Smooth muscle cell (in vitro differentiated cells): ENCODE data around the gene OSBPL5. TPM values are rescaled to one million over a fixed set of nuclear protein-coding genes. Genes with fewer than 3 reads are reported as not detected.

Experiments
- DNase-seq: peaks from one replicate; lab custom pipeline; 2025; ENCODE audit not compliant: unreplicated experiment; lab: John Stamatoyannopoulos, UW
- H2AFZ ChIP-seq: fragments of 200-600 bp; sonication (generic); 2 replicates; pipeline ENCODE4 v1.6.0; 2016; ENCODE audit warnings: antibody characterized with exemption, low read depth, mild to moderate bottlenecking
- H3F3A ChIP-seq: fragments of 200-600 bp; sonication (generic); 2 replicates; pipeline ENCODE4 v1.6.0; 2017; ENCODE audit warnings: antibody characterized with exemption, low read depth
- H3K27ac ChIP-seq: fragments of 200-600 bp; sonication (generic); 2 replicates; pipeline ENCODE4 v1.5.1; 2016; ENCODE audit warnings: low read depth, mild to moderate bottlenecking
- H3K27me3 ChIP-seq: fragments of 200-600 bp; sonication (generic); 2 replicates; pipeline ENCODE4 v1.6.1; 2016; ENCODE audit warnings: low read depth, mild to moderate bottlenecking
- H3K36me3 ChIP-seq: fragments of 200-600 bp; sonication (generic); 2 replicates; pipeline ENCODE4 v1.5.1; 2016; ENCODE audit warnings: low read depth
- H3K4me1 ChIP-seq: fragments of 200-600 bp; sonication (generic); 2 replicates; pipeline ENCODE4 v1.5.1; 2016; ENCODE audit warnings: low read depth
- H3K4me2 ChIP-seq: fragments of 200-600 bp; sonication (generic); 2 replicates; pipeline ENCODE4 v1.6.0; 2016; ENCODE audit warnings: mild to moderate bottlenecking
- H3K4me3 ChIP-seq: fragments of 200-600 bp; sonication (generic); 2 replicates; pipeline ENCODE4 v1.5.1; 2016; ENCODE audit warnings: mild to moderate bottlenecking
- H3K79me2 ChIP-seq: fragments of 200-600 bp; sonication (generic); 2 replicates; pipeline ENCODE4 v1.6.0; 2016; ENCODE audit warnings: low read depth, mild to moderate bottlenecking
- H3K9ac ChIP-seq: fragments of 200-600 bp; sonication (generic); 2 replicates; pipeline ENCODE4 v1.6.0; 2016; ENCODE audit warnings: low read depth
- H3K9me3 ChIP-seq: fragments of 200-600 bp; sonication (generic); replicated peaks from 2 replicates; pipeline ENCODE4 v1.5.1; 2016; ENCODE audit warnings: low read depth
- H4K20me1 ChIP-seq: fragments of 200-600 bp; sonication (generic); 2 replicates; pipeline ENCODE4 v1.6.0; 2016; ENCODE audit warnings: low read depth
- WGBS: methylation state at CpG from one replicate; pipeline ENCODE4 v1.1.7; 2016; ENCODE audit warnings: low lambda C conversion rate; 5-methylcytosine and 5-hydroxymethylcytosine counted together
- polyA plus RNA-seq: library from polyadenylated mRNA; unstranded; fragments of >200 nt; fragmentation: Nextera tagmentation; extraction: Ambion mirVana; gene quantifications from 2 replicates; pipeline ENCODE4 v1.2.1, GENCODE V29; 2016
- total RNA-seq: library from RNA; depleted of rRNA; stranded (reverse); fragments of >200 nt; gene quantifications from 2 replicates; pipeline ENCODE4 v1.2.3, GENCODE V29; 2014
- TF ChIP-seq, protein P1 (sequence below): fragments of 200-600 bp; sonication (generic); IDR thresholded peaks from 2 replicates; pipeline ENCODE4 v1.5.1; 2017; ENCODE audit warnings: borderline replicate concordance, mild to moderate bottlenecking, antibody characterized with exemption; ENCODE audit not compliant: insufficient read depth, poor library complexity, severe bottlenecking

The OSBPL5 gene
- total and polyA plus RNA-seq, 2 experiments from 2014 or later, result 27.3 to 43.4 TPM

DNA sequence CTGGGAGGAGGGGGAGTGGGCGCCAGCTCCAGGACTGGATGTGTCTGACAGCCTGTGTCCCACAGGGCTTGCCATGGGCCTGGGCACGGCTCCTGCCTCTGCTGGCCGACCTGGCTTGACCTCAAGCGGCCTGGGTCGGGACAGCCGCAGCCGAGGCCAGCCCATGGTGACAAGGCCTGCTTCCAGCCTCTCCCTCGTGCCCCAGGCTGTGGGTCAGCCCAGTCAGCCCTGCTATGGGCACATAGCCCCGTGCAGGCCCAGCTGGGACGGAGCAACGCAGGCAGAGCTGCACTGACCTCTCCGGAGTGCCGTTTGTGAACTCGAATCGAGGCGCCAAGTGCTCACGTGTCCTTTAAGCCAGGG, 17.9 kb downstream of the OSBPL5 start:
- Histone ChIP-seq H3K9ac (no peak overlapping the region), H3K9me3 (no peaks in the 10 kb centered on the region), H3K36me3 (no peaks in the 10 kb centered on the region), H3F3A (no peaks in the 10 kb centered on the region), H3K4me2 (peak overlapping the region; percentile 71), H3K4me3 (no peak overlapping the region), H2AFZ (no peak overlapping the region), H3K4me1 (peaks cover 10% of the 10 kb centered on the region), H4K20me1 (peaks cover 98% of the 10 kb centered on the region), H3K27ac (peak overlapping the region; percentile 54), H3K27me3 (no peaks in the 10 kb centered on the region), H3K79me2 (peaks cover 82% of the 10 kb centered on the region)
- TF ChIP-seq, protein P1, sequence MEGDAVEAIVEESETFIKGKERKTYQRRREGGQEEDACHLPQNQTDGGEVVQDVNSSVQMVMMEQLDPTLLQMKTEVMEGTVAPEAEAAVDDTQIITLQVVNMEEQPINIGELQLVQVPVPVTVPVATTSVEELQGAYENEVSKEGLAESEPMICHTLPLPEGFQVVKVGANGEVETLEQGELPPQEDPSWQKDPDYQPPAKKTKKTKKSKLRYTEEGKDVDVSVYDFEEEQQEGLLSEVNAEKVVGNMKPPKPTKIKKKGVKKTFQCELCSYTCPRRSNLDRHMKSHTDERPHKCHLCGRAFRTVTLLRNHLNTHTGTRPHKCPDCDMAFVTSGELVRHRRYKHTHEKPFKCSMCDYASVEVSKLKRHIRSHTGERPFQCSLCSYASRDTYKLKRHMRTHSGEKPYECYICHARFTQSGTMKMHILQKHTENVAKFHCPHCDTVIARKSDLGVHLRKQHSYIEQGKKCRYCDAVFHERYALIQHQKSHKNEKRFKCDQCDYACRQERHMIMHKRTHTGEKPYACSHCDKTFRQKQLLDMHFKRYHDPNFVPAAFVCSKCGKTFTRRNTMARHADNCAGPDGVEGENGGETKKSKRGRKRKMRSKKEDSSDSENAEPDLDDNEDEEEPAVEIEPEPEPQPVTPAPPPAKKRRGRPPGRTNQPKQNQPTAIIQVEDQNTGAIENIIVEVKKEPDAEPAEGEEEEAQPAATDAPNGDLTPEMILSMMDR, result no peak
- no peak for DNase-seq
- 89% methylated on average over 11 of the region's 17 CpGs for WGBS

DNA sequence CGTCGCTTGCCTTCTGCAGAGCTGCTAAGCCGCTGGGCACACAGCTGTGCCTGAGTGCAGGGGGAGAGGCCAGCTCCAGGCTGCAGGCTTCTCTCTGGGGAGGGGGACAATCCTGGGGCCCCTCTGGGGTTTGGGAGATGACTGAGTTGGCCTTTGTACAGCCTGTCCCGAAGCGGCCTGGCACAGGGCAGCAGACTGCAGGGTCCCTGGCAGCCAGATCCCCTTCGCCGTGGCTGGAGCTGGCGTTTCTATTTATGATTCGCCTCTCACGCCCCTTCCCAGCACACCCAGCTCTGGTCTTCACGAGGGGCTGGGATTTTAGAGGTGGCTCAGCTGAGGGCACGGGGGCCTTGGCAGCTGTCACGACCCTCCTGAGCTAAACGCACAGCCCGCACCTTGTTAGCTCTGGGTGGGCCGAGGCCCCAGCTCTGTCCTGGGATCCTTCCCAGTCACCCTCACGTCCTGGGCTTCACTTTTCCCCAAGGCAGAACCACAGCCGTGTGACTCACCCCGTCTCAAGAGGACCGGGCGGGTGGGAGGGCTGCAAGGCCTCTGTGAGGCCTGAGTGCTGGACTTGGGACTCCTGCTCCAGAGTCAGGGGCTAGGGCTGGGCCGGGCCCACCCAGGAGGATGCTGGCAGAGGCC, 18.4 kb downstream of the OSBPL5 start:
- TF ChIP-seq, protein P1, result no peak
- H3K4me1 ChIP-seq, result peaks cover 10% of the 10 kb centered on the region
- H3K9ac ChIP-seq, result no peak overlapping the region
- no peak for DNase-seq
- peaks cover 82% of the 10 kb centered on the region for H3K79me2 ChIP-seq
- no peaks in the 10 kb centered on the region for H3K27me3 ChIP-seq
- peak overlapping the region; percentile 71 for H3K4me2 ChIP-seq
- 30% methylated on average over 15 of the region's 22 CpGs for WGBS
- H2AFZ ChIP-seq, result no peak overlapping the region
- no peaks in the 10 kb centered on the region for H3K9me3 ChIP-seq
- H4K20me1 ChIP-seq, result peaks cover 98% of the 10 kb centered on the region
- no peak overlapping the region for H3K4me3 ChIP-seq
- no peaks in the 10 kb centered on the region for H3F3A ChIP-seq
- peak overlapping the region; percentile 54 for H3K27ac ChIP-seq
- no peaks in the 10 kb centered on the region for H3K36me3 ChIP-seq

DNA sequence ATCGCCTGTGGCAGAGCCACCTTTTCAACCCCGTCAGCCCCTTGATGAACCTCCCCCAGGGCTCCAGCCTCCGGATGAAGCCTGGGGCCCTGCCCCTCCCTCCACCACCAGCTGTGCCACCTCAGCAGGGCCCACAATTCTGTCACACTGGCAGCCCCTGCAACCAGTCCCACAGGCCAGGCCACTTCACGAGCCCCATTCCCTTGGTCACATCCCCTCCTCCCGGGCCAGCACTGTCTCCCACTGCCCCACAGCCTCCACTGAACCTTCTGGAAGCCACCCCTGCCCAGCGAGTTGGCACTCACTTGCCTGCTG, 19.9 kb downstream of the OSBPL5 start:
- peaks cover 76% of the 10 kb centered on the region for H3K79me2 ChIP-seq
- no peaks in the 10 kb centered on the region for H3F3A ChIP-seq
- peaks cover 98% of the 10 kb centered on the region for H4K20me1 ChIP-seq
- no peak for DNase-seq
- H3K27ac ChIP-seq, result no peak overlapping the region
- H2AFZ ChIP-seq, result no peak overlapping the region
- TF ChIP-seq, protein P1, result no peak
- no peak overlapping the region for H3K4me3 ChIP-seq
- H3K4me2 ChIP-seq, result no peak overlapping the region
- H3K9me3 ChIP-seq, result no peaks in the 10 kb centered on the region
- H3K36me3 ChIP-seq, result no peaks in the 10 kb centered on the region
- 87% methylated on average over 6 of the region's 6 CpGs for WGBS
- no peak overlapping the region for H3K9ac ChIP-seq
- peaks cover 10% of the 10 kb centered on the region for H3K4me1 ChIP-seq
- H3K27me3 ChIP-seq, result no peaks in the 10 kb centered on the region

DNA sequence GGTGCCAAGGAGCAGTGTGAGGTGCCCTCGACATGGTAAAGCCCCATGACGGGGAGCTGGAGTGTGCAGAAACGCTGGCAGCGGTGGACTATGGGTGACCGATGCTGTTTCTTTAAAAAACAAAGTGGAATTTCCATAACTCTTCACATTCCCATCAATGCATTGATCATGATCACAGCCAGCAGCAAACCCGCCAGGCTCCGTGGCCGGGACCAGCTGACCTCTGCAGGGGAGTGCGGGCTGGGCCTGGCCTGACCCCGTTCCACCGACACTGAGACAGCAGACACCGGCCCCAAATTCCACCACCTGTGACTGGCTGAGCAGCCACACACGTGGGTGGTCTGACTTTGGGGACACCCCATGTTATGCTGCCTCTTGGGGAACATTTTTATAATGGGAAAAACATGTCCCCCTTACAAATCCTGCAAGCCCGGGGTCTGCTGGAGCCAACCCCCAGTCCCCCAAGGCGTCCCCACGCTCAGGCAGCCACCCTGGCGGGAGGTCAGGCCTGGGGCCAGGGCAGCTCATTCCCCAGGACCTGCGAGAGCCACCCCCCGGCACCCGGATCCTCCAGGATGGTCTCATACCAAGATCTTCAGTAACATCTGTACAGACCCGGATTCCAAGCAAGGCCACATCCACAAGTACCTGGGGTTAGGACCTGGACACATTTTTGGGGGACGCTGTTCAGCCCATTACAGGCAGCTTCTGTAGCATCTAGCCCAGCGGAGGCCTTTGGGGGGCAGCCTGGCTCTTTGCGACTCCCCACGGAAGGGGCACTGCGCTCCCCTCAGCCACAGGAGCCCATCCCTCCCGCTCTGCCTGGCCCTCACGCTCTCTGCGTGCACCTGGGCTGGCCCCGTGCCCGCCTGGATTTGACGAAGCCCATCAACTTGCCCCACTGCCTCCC, 20.6 kb downstream of the OSBPL5 start:
- Histone ChIP-seq H3K4me1 (peaks cover 10% of the 10 kb centered on the region), H3K4me2 (no peak overlapping the region), H4K20me1 (peaks cover 98% of the 10 kb centered on the region), H3K79me2 (peaks cover 71% of the 10 kb centered on the region), H2AFZ (no peak overlapping the region), H3K36me3 (no peaks in the 10 kb centered on the region), H3K4me3 (no peak overlapping the region), H3K27ac (no peak overlapping the region), H3F3A (no peaks in the 10 kb centered on the region), H3K9me3 (no peaks in the 10 kb centered on the region), H3K27me3 (no peaks in the 10 kb centered on the region), H3K9ac (no peak overlapping the region)
- no peak for DNase-seq
- 92% methylated on average over 32 of the region's 32 CpGs for WGBS
- TF ChIP-seq, protein P1, result no peak
